Body of pancreas (tissue), 4 donors: ENCODE results near the gene FLACC1.

Experiments used
- POLR2A ChIP-seq, 3 donors: fragments of 450-650 bp; IDR thresholded peaks; one replicate each; pipeline ENCODE4 v1.6.1; 2016; ENCODE audit warnings: antibody characterized with exemption in 3 of 3, mild to moderate bottlenecking in 2 of 3
- TF ChIP-seq, protein P1 (sequence below), 7 experiments: fragments of 450-650 bp in 4 of 7; fragments of 200-600 bp in 3 of 7; sonication (generic) in 3 of 7; IDR thresholded peaks; one replicate each; pipeline ENCODE4 v1.5.1; 2016 to 2019; ENCODE audit warnings: antibody characterized with exemption in 7 of 7

GRCh38 chr2:201258666-201259615 lies 98.2 kb downstream of the FLACC1 start:
- TF ChIP-seq, protein P1, sequence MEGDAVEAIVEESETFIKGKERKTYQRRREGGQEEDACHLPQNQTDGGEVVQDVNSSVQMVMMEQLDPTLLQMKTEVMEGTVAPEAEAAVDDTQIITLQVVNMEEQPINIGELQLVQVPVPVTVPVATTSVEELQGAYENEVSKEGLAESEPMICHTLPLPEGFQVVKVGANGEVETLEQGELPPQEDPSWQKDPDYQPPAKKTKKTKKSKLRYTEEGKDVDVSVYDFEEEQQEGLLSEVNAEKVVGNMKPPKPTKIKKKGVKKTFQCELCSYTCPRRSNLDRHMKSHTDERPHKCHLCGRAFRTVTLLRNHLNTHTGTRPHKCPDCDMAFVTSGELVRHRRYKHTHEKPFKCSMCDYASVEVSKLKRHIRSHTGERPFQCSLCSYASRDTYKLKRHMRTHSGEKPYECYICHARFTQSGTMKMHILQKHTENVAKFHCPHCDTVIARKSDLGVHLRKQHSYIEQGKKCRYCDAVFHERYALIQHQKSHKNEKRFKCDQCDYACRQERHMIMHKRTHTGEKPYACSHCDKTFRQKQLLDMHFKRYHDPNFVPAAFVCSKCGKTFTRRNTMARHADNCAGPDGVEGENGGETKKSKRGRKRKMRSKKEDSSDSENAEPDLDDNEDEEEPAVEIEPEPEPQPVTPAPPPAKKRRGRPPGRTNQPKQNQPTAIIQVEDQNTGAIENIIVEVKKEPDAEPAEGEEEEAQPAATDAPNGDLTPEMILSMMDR (IDR thresholded peaks at IDR 0.05): peak in 2 of 7 experiments; percentile 30 to 31
- no peak for TF ChIP-seq POLR2A (IDR thresholded peaks at IDR 0.05)
